Activated CD8-positive, alpha-beta memory T cell treated with anti-CD3 and anti-CD28 coated beads, Interleukin-2, amount 50 U/mL, for 48 hours (primary cell): ENCODE results near the gene GFY.

ENCODE experiments used
- DNase-seq: peaks from one replicate; pipeline ENCODE4 v3.0.0-alpha.2; 2020

GFY gene

DNA sequence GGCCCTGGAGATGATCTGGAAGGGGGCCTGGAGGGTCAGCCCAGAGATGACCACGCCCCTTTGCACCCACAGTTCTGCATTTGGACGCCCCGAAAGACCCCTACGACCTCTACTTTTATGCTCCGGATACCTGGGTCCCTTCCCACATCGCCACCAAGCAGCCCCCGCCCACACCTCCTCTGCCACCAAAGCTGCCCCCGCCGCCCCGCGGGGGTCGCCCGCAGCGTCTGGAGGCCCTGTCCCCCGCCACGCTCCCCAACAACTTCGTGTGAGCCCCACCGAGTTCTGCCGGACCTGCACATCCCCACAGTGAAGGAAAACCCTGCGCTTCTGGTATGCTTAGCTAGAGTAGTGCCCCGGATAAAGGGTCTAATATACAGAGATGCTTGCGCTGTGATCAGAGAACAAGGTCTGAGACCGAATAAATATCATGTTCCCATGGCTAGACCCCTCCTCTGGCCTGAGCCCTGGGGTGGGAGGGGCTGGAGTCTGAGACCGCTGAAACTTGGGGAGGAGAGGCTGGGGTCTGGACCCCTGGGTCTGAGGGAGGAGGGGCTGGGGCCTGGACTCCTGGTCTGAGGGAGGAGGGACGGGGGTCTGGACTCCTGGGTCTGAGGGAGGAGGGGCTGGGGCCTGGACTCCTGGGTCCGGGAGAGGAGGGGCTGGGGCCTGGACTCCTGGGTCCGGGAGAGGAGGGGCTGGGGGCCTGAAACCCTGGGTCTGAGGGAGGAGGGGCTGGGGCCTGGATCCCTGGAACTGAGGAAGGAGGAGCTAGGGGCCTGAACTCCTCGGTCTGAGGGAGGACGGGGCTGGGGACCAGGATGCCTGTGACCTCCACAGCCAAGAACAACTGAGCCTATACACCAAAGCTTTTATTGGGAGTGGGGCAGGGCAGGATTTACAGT lies 3.6 kb downstream of the GFY start:
- DNase-seq = no peak

DNA sequence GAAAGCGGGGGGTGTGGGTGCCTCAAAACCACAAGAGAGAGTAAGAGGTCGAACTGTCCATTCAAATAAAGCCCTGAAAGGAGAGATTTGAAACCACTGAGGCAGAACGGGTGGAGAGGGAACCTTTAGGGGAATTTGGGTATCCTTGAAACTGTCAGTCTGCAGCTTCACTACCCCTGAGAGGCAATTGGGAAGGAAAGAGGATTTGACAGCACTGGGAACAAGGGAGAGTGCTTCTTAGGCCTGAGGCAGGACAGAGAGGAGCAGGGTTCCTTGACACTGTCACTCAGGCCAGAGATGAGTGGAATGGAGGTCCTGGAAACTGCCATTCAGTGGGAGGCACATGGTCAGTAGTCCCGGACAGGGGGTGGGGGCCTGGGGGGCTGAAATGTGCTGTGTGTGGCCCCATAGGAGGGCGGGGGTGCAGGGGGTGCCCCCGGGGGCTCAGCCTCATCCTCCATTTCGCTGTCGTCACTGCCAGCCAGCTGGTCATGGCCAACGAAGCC lies 5.0 kb downstream of the GFY start:
- DNase-seq = no peak

- DNase-seq = no peak
These were observed 5.6 kb downstream of the GFY start for GRCh38 chr19:49430678-49431329.

DNA sequence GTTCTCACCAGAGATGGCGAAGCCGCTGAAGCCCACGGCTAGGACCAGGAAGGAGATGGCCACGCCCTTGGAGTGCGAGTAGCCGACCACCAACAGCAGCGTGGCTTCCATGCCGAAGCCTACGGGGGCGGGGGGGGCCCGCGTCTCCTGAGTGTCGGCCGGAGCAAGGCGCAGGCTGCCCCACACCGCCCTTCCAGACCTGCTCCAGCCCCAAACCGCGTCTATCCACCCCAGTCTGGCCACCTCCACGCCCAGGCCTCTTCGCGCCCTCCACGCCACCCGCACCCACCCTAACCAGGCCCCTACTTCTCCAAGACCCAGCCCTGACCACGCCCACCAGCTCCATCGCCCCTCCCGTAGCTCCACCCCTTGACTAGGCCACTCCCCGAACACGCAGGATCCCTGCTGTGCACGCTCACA lies 6.2 kb downstream of the GFY start:
- no peak for DNase-seq

- no peak for DNase-seq
These were observed 7.2 kb downstream of the GFY start for GRCh38 chr19:49432141-49433073.

GRCh38 chr19:49433240-49433901 lies 8.2 kb downstream of the GFY start:
- DNase-seq = no peak

DNA sequence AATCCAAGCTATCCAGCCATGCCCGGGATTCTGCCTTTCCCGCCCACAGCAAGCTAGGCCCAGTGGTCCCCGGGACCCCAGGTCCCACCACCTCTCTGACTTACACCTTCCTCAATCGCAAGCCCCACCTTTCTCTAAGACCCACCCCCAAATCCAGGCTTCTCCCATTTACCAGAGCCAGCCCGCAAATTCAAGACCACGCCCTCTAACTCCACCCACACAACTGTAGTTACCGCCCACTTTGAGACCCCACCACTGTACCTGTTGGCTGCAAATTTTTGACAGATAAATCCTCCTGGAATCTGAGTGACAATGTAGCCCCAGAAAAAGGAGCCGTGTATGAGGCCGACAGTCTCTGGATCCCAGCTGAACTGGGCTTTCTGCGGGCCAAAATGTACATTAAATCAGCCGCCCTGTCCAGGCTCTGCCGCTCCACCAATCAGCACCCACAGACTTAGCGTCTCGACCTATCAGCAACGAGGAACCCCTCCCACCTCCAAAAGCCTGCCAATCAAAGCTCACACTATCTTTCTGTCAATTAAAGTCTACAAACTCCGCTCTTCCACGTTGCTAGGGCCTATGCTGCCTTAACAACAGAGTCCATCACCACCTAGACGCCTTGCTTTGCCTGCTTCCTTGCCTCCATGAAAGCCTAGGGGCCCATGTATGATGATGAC lies 9.9 kb downstream of the GFY start:
- no peak for DNase-seq

DNA sequence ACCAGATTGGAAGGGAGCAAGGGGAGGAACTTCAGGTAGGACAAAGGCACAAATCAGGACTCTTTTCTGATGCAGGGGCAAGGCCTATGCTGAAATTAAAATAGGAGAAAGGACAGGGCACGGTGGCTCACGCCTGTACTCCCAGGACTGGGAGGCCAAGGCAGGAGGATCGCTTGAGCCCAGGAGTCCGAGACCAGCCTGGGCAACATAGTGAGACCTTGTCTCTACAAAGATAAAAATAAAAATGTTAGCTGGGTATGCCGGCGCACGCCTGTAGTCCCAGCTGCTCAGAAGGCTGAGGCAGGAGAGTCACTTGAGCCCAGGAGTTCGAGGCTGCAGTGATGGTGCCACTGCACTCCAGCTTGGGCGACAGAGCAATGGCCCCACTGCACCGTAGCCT lies 10.5 kb downstream of the GFY start:
- no peak for DNase-seq

DNA sequence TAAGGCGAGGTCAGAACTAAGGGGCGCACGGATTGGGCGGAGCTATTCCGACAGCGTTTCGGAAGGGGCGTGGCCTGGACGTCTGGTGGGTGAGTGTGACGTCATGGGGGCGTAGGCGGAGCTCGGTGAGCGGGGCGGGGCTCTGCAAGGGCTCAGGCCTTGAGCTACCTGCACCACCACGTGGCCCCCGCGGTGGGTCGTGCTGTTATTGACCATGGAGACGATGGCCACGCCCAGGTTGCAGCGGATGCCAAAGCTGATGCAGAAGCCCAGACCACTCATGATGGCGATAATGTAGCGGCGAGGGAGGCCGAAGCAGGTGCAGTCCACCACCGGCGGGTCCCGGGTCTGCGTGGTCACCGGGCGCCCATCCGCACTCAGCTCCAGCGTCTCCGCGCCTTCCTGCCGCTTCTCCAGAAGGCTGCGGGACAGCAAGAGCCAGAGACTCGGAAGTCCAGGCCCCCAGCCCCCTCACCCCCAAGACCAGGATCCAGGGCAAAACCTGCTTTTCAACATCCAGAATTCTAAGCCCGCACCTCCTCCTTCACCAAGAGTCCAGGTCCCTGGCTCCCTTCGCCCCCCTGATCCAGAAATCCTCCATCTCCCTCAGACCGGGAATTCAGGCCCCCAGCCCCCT lies 11.3 kb downstream of the GFY start:
- DNase-seq = peak; percentile 92

GRCh38 chr19:49437231-49437630 lies 12.0 kb downstream of the GFY start:
- no peak for DNase-seq

DNA sequence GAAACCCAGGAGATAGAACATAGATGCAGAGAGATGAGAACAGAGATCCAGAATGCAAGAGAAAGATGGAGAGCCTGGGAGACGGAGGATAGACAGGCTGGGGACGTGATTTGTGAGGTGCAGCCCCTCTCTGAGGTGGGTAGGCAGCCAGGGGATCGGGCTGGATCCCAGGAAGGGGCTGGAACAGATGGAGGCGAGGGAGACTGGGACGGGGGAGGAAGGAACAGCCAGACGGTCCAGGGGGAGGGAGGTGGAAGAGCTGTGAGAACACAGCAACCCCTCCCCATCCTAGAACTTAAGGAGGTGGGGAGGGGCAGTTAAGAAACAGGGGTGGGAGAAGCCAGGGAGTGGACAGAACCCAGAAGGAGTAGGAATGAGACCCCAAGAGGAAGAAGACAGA lies 13.1 kb downstream of the GFY start:
- DNase-seq = no peak

DNA sequence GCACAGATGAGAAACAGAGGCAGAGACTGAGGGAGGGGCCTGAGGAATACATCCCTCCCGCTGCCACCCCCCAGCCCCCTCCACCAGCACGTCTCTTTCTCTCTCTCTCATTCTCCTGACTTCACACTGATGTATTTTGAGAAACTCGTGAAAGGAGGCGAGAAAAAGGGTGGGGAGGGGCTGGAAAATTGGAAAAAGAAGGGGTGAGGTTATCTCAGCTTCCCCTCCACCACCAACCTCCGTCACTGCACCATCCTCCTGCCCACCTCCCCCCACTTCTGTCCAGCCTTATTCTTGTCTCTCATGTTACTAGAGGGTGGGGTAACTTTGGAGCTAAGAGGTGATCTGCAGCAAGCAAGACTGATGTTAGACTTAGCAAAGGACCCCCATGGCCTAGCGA lies 14.6 kb downstream of the GFY start:
- no peak for DNase-seq

- DNase-seq = no peak
These were observed 15.4 kb downstream of the GFY start for GRCh38 chr19:49440439-49441209.

- DNase-seq = peak; percentile 78
These were observed 16.2 kb downstream of the GFY start, which contains the start of gene SLC17A7 for GRCh38 chr19:49441210-49441959. SLC17A7 (minus strand) TSS chr19:49441527; CDS start chr19:49441379, 148 bp downstream.

- DNase-seq = no peak
These were observed 16.8 kb downstream of the GFY start for GRCh38 chr19:49441960-49442350.

DNA sequence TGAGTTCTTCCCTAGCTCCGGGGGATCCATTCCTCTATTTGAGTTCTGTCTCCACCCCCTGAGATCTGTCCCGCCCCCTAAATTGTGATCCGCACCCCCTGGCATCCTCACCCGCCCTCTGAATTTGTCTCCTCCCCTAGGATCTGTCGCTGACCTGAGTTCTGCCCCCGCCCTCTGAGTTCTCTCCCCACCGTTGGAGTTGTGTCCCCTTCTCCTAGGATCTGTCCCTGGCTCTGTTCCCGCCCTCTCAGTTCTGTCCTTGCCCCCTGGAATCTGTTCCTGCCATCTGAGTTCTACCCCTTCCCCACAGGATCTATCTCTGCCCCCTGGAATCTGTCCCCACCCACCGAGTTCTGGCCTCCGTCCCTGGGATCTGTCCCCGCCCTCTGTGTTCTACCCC lies 17.2 kb downstream of the GFY start:
- DNase-seq = no peak

DNA sequence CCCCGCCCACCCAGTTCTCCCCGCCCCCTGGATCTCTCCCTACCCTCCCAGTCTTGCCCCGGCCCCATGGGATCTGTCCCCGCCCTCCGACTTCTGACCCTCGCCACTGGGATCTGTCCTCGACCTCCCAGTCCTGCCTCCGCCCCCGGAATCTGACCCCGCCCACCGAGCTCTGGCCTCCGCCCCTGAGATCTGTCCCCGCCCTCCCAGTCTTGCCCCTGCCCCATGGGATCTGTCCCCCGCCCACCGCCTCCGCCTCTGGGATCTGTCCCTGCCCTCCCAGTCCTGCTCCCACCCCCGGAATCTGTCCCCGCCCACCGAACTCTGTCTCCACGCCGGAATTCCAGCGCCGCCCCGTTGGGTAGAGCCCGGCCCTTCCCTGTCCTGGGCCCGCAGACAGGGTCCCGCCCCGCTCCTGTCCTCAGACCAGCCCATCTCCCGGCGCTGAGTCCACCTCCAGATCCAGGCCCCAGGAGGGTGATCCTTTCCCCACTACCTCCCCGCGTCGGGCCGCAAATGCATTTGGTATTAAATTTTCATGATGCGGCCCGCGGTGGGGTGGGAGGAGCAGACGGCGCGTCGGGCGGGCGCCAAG lies 17.7 kb downstream of the GFY start:
- peak; percentile 86 for DNase-seq

DNA sequence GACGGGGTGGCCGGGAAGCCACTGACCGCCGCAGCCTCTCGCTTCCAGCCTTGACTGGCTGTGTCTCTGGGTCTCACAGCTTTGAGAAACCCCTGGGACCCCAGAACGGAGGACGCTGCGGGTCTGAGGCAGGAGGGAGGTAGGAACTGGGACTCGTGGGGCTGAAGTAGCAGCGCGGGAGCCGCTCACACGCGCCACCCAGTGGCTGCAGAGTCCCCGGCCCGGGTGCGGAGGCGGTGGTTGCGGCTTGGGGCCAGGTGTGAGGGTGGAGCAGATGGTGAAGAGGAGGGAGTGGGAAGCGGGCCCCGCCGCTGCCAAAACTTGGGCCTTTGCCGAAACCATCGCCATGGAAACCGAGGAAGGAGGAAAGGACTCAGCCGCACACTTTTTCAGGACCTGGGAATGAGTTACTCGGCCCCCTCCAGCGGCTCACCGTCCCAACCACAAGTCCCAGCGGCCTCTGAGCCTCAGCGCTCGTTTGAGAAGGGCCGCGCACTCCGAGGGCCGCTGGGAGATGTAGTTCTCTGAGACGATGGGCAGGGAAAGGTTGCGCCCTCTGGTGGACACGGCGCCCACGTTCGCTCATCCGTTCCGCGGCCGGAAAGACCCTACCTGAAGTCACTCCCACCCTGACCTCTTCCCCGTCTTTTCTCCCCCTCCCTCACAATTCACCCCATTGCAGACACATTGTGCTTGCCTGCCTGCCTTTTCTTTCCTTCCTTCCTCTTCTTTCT lies 18.3 kb downstream of the GFY start:
- DNase-seq = peak; percentile 97
